Right atrium auricular region (tissue), 2 donors: ENCODE data around the gene RTN4RL1. TPM values are rescaled to one million over a fixed set of nuclear protein-coding genes. Genes with fewer than 3 reads are reported as not detected.

ENCODE experiments used
- DNase-seq: peaks from one replicate; pipeline ENCODE4 v3.0.0-alpha.2; 2019; ENCODE audit warnings: low spot score
- H3K27ac ChIP-seq, 2 donors: fragments of 200-600 bp; sonication (generic); 1 replicate in 1 of 2; 2 replicates in 1 of 2; pipeline ENCODE4 v1.5.1; 2016 to 2019
- H3K27me3 ChIP-seq, 2 donors: fragments of 200-600 bp; sonication (generic); one replicate each; pipeline versions ENCODE4 v1.5.1 to v1.6.0; 2017 to 2019
- H3K36me3 ChIP-seq: fragments of 200-600 bp; sonication (generic); one replicate; pipeline ENCODE4 v1.5.1; 2016
- H3K4me1 ChIP-seq, 2 donors: fragments of 200-600 bp; sonication (generic); one replicate each; pipeline versions ENCODE4 v1.5.1 to v1.6.0; 2017 to 2019
- H3K4me3 ChIP-seq, 2 donors: fragments of 200-600 bp; sonication (generic); 1 replicate in 1 of 2; 2 replicates in 1 of 2; pipeline ENCODE4 v1.5.1; 2017 to 2019; ENCODE audit warnings: mild to moderate bottlenecking in 1 of 2, moderate library complexity in 1 of 2
- H3K9me3 ChIP-seq, 2 donors: fragments of 200-600 bp; sonication (generic); one replicate each; pipeline ENCODE4 v1.5.1; 2019
- total RNA-seq, 2 donors: library from RNA; depleted of rRNA; stranded (reverse); fragments of >200 nt; gene quantifications; one replicate each; pipeline ENCODE4 v1.1.0, GENCODE V29; 2016
- TF ChIP-seq, protein P1 (sequence below), 2 donors: fragments of 200-600 bp; sonication (generic); IDR thresholded peaks; one replicate each; pipeline ENCODE4 v1.5.1; 2019; ENCODE audit warnings: antibody characterized with exemption in 2 of 2

RTN4RL1 gene
- total RNA-seq, 2 donors from 2014 or later = 1.8 to 5.0 TPM

GRCh38 chr17:2040219-2040827 is 15.2 kb upstream of the RTN4RL1 start:
- DNase-seq = no peak

GRCh38 chr17:2037155-2037554 is 12.0 kb upstream of the RTN4RL1 start:
- H3K36me3 ChIP-seq = peaks cover 37% of the 10 kb centered on the region
- no peak overlapping the region for H3K4me3 ChIP-seq
- H3K27me3 ChIP-seq = no peaks in the 10 kb centered on the region
- peaks cover 0 to 11% of the 10 kb centered on the region in 2 donors for H3K4me1 ChIP-seq
- TF ChIP-seq, protein P1, sequence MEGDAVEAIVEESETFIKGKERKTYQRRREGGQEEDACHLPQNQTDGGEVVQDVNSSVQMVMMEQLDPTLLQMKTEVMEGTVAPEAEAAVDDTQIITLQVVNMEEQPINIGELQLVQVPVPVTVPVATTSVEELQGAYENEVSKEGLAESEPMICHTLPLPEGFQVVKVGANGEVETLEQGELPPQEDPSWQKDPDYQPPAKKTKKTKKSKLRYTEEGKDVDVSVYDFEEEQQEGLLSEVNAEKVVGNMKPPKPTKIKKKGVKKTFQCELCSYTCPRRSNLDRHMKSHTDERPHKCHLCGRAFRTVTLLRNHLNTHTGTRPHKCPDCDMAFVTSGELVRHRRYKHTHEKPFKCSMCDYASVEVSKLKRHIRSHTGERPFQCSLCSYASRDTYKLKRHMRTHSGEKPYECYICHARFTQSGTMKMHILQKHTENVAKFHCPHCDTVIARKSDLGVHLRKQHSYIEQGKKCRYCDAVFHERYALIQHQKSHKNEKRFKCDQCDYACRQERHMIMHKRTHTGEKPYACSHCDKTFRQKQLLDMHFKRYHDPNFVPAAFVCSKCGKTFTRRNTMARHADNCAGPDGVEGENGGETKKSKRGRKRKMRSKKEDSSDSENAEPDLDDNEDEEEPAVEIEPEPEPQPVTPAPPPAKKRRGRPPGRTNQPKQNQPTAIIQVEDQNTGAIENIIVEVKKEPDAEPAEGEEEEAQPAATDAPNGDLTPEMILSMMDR (IDR thresholded peaks at IDR 0.05) = no peak
- no peak overlapping the region for H3K27ac ChIP-seq
- DNase-seq = no peak
- H3K9me3 ChIP-seq = no peaks in the 10 kb centered on the region

More at GRCh38 chr17:2040219-2040827, 15.2 kb upstream of the RTN4RL1 start:
- TF ChIP-seq, protein P1 (IDR thresholded peaks at IDR 0.05) = no peak
- H3K4me3 ChIP-seq = no peak overlapping the region
- peaks cover 0 to 34% of the 10 kb centered on the region in 2 donors for H3K4me1 ChIP-seq
- H3K9me3 ChIP-seq = no peaks in the 10 kb centered on the region
- H3K27me3 ChIP-seq = no peaks in the 10 kb centered on the region
- H3K27ac ChIP-seq = peak overlapping the region in 1 of 2 donors; percentile 96
- peaks cover 48% of the 10 kb centered on the region for H3K36me3 ChIP-seq

- no peak overlapping the region for H3K27ac ChIP-seq
- peaks cover 0 to 12% of the 10 kb centered on the region in 2 donors for H3K4me1 ChIP-seq
- no peak for DNase-seq
- no peak overlapping the region for H3K4me3 ChIP-seq
- H3K27me3 ChIP-seq = no peaks in the 10 kb centered on the region
- H3K36me3 ChIP-seq = peaks cover 37% of the 10 kb centered on the region
- no peaks in the 10 kb centered on the region for H3K9me3 ChIP-seq
- TF ChIP-seq, protein P1 (IDR thresholded peaks at IDR 0.05) = no peak
Observed at GRCh38 chr17:2035541-2036488, 10.7 kb upstream of the RTN4RL1 start.

DNA sequence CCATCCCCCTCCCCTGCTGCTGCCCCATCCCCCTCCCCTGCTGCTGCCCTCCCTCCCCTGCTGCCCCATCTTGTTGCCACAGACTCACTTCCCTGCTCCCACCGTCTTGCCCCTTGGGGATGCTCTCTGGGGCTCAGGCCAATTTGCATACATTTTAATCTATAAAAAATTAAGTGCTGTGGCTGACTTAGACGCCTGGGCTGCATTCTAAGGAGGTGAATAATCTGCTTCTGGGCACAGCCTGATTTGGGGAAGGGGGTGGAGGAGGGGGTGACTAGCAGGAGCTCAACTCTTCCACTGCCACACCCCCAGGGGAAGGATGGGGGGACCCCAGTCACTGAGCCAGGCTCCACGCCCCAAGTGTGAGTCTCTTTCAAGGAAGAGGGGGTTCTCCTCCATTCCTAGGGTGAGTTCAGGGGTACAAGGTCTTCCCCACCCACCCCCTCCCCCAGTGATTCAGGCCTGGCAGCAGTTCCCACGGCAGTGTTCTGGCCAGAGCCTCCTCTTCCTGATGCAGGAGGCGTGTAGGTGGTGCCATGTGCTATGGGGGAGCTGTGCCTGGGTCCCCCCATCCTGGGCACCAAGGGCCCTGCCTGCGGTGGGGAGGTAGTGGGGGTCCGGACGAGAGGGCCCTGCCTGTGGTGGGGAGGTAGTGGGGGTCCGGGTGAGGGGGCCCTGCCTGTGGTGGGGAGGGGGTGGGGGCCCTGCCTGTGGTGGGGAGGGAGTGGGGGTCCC is 9.8 kb upstream of the RTN4RL1 start:
- TF ChIP-seq, protein P1 (IDR thresholded peaks at IDR 0.05) = no peak
- Histone ChIP-seq H3K27me3 (no peaks in the 10 kb centered on the region), H3K4me3 (no peak overlapping the region), H3K36me3 (peaks cover 37% of the 10 kb centered on the region), H3K4me1 (peaks cover 0 to 12% of the 10 kb centered on the region in 2 donors), H3K27ac (no peak overlapping the region), H3K9me3 (no peaks in the 10 kb centered on the region)
- no peak for DNase-seq

- TF ChIP-seq, protein P1 (IDR thresholded peaks at IDR 0.05) = no peak
- Histone ChIP-seq H3K9me3 (no peaks in the 10 kb centered on the region), H3K4me1 (peaks cover 0 to 17% of the 10 kb centered on the region in 2 donors), H3K36me3 (peaks cover 37% of the 10 kb centered on the region), H3K4me3 (no peak overlapping the region), H3K27me3 (no peaks in the 10 kb centered on the region), H3K27ac (no peak overlapping the region)
- DNase-seq = no peak
Observed at GRCh38 chr17:2034157-2034556, 9.0 kb upstream of the RTN4RL1 start.
